Measurements from ENCODE around the gene SLC25A47. TPM values are rescaled to one million over a fixed set of nuclear protein-coding genes. Genes with fewer than 3 reads are reported as not detected.

Gene SLC25A47
- total RNA-seq, 1 donor from 2014 or later, result not detected

GRCh38 chr14:100372357-100373048 lies 49.4 kb downstream of the SLC25A47 start:
- Histone ChIP-seq H3K27ac (no peak overlapping the region), H3K4me3 (no peak overlapping the region)

GRCh38 chr14:100374270-100374669 lies 51.1 kb downstream of the SLC25A47 start:
- H3K27ac ChIP-seq, result peak overlapping the region; percentile 87 to 97
- no peaks in the 10 kb centered on the region for H3K27me3 ChIP-seq
- TF ChIP-seq CTCF (IDR thresholded peaks at IDR 0.05), result no peak
- no peak for DNase-seq (ENCODE audit: low spot score in 2 of 2)
- peaks cover 3 to 11% of the 10 kb centered on the region in 2 donors for H3K4me1 ChIP-seq
- no peaks in the 10 kb centered on the region for H3K36me3 ChIP-seq
- H3K9me3 ChIP-seq, result no peaks in the 10 kb centered on the region
- intact Hi-C loops (cut with DNase I), result loop anchor here (10.0 kb wide), 4 partner anchors 619 to 1711 kb away; partner anchors contain the start of genes CCDC85C, CCNK, HSP90AA1 and SETD3
- peak overlapping the region in 1 of 2 donors; percentile 76 for H3K4me3 ChIP-seq

More at GRCh38 chr14:100372357-100373048, 49.4 kb downstream of the SLC25A47 start:
- intact Hi-C loops (cut with DNase I), result loop anchor here (10.0 kb wide), 4 partner anchors 618 to 1712 kb away; partner anchors contain the start of genes CCDC85C, CCNK, HSP90AA1 and SETD3
- DNase-seq (ENCODE audit: low spot score in 2 of 2), result no peak
- Histone ChIP-seq H3K36me3 (peaks cover 5 to 10% of the 10 kb centered on the region in 2 donors), H3K27me3 (no peaks in the 10 kb centered on the region), H3K9me3 (no peaks in the 10 kb centered on the region), H3K4me1 (peaks cover 3 to 11% of the 10 kb centered on the region in 2 donors)
- no peak for TF ChIP-seq CTCF (IDR thresholded peaks at IDR 0.05)

GRCh38 chr14:100374876-100375265 lies 51.7 kb downstream of the SLC25A47 start:
- Histone ChIP-seq H3K27me3 (no peaks in the 10 kb centered on the region), H3K4me3 (peak overlapping the region; percentile 64 to 76), H3K27ac (peak overlapping the region; percentile 87 to 97), H3K9me3 (no peaks in the 10 kb centered on the region), H3K4me1 (peaks cover 3 to 11% of the 10 kb centered on the region in 2 donors), H3K36me3 (no peaks in the 10 kb centered on the region)
- DNase-seq (ENCODE audit: low spot score in 2 of 2), result no peak
- no peak for TF ChIP-seq CTCF (IDR thresholded peaks at IDR 0.05)
- intact Hi-C loops (cut with DNase I), result loop anchor here (5.0 to 10.0 kb wide), 8 partner anchors 172 to 1710 kb away; partner anchors contain the start of genes CCDC85C, CCNK, DYNC1H1 and HSP90AA1

- H3K4me3 ChIP-seq, result peak overlapping the region; percentile 64 to 76
- H3K9me3 ChIP-seq, result no peaks in the 10 kb centered on the region
- DNase-seq (ENCODE audit: low spot score in 2 of 2), result peak; percentile 54 to 89
- intact Hi-C loops (cut with DNase I), result loop anchor here (5.0 to 10.0 kb wide), 8 partner anchors 172 to 1709 kb away; partner anchors contain the start of genes CCDC85C, CCNK, DYNC1H1 and HSP90AA1
- H3K27ac ChIP-seq, result peak overlapping the region; percentile 87 to 97
- H3K4me1 ChIP-seq, result peaks cover 3 to 11% of the 10 kb centered on the region in 2 donors
- no peaks in the 10 kb centered on the region for H3K27me3 ChIP-seq
- TF ChIP-seq CTCF (IDR thresholded peaks at IDR 0.05), result no peak
- H3K36me3 ChIP-seq, result no peaks in the 10 kb centered on the region
Observed at GRCh38 chr14:100375266-100375962, 52.3 kb downstream of the SLC25A47 start.

GRCh38 chr14:100375963-100376735 lies 53.0 kb downstream of the SLC25A47 start, which contains the start of gene WDR25:
WDR25 (plus strand) TSS chr14:100376485.
- Histone ChIP-seq H3K9me3 (no peaks in the 10 kb centered on the region), H3K27me3 (no peaks in the 10 kb centered on the region), H3K27ac (peak within 1 kb of the TSS; percentile 87 to 97), H3K4me3 (peak within 1 kb of the TSS; percentile 64 to 76), H3K4me1 (peaks cover 3 to 11% of the 10 kb centered on the region in 2 donors), H3K36me3 (no peaks in the 10 kb centered on the region)
- no peak for TF ChIP-seq CTCF (IDR thresholded peaks at IDR 0.05)
- intact Hi-C loops (cut with DNase I), result loop anchor here (1.0 to 10.0 kb wide), 12 partner anchors 70 to 1709 kb away; partner anchors contain the start of genes CCDC85C, CCNK, DYNC1H1 and HSP90AA1
- peak; percentile 81 to 97 for DNase-seq (ENCODE audit: low spot score in 2 of 2)

All from ascending aorta (tissue), 2 donors.